Endothelial cell of umbilical vein (primary cell): Measurements from ENCODE around the gene PRDX3. TPM values are rescaled to one million over a fixed set of nuclear protein-coding genes. Genes with fewer than 3 reads are reported as not detected.

Experiments used
- BruUV-seq: library from RNA; stranded (reverse); fragments of 400-500 nt; replicated peaks from 2 replicates; lab custom pipeline; 2021; lab: Mats Ljungman, UMichigan
- CTCF ChIA-PET: fragments of 300-600, 350-600 bp; sonication (Branson Sonifier 250); formaldehyde crosslinking; loops from one replicate; lab custom pipeline; 2021; ENCODE audit warnings: antibody characterized with exemption, inconsistent platforms; lab: Charles Lee
- POLR2A ChIA-PET: fragments of 300-600, 350-600 bp; sonication (Branson Sonifier 250); formaldehyde crosslinking; loops from one replicate; lab custom pipeline; 2021; ENCODE audit warnings: antibody characterized with exemption, inconsistent platforms; lab: Charles Lee
- DNase-seq: peaks from one replicate; pipeline ENCODE4 v3.0.0-alpha.2; 2011; ENCODE audit warnings: low read depth, low spot score
- FAIRE-seq: peaks from 2 replicates; lab custom pipeline; 2011; peaks lifted over from hg19 to GRCh38; lab: Jason Lieb, UNC
- H2AFZ ChIP-seq: 2 replicates; pipeline ENCODE4 v1.6.0; 2012; ENCODE audit warnings: low read depth, low read length, control low read depth, inconsistent platforms
- H3K27ac ChIP-seq: 2 replicates; pipeline ENCODE4 v1.5.1; 2011; ENCODE audit warnings: low read depth, mild to moderate bottlenecking, control low read depth, low read length, moderate library complexity; ENCODE audit not compliant: insufficient read depth
- H3K27me3 ChIP-seq, 2 experiments: 2 replicates each; pipeline versions ENCODE4 v1.6.0 to v1.6.1; 2011; ENCODE audit warnings: low read length in 2 of 2, mixed read lengths in 1 of 2; ENCODE audit not compliant: control insufficient read depth in 2 of 2, insufficient read depth in 2 of 2
- H3K36me3 ChIP-seq, 2 experiments: 2 replicates in 1 of 2; 3 replicates in 1 of 2; pipeline ENCODE4 v1.5.1; 2011; ENCODE audit warnings: low read length in 2 of 2, mild to moderate bottlenecking in 1 of 2, moderate library complexity in 1 of 2; ENCODE audit not compliant: control insufficient read depth in 2 of 2, insufficient read depth in 2 of 2; ENCODE audit errors: extremely low read depth in 1 of 2
- H3K4me1 ChIP-seq: 3 replicates; pipeline ENCODE4 v1.5.1; 2011; ENCODE audit warnings: mild to moderate bottlenecking, low read length; ENCODE audit not compliant: control insufficient read depth, insufficient read depth; ENCODE audit errors: extremely low read depth
- H3K4me2 ChIP-seq: 2 replicates; pipeline ENCODE4 v1.6.1; 2011; ENCODE audit warnings: low read length, control low read depth, mixed read lengths; ENCODE audit not compliant: insufficient read depth
- H3K4me3 ChIP-seq, 3 experiments: fragments of 200-600 bp in 1 of 3; sonication (generic), shearing (Covaris generic) in 1 of 3; replicated peaks in 1 of 3; 2 replicates each; pipeline ENCODE4 v1.5.1; 2011 to 2016; ENCODE audit warnings: control low read depth in 3 of 3, low read length in 3 of 3, mild to moderate bottlenecking in 2 of 3, inconsistent platforms in 1 of 3, low read depth in 1 of 3, moderate library complexity in 1 of 3; ENCODE audit not compliant: insufficient read depth in 1 of 3
- H3K79me2 ChIP-seq: 2 replicates; pipeline ENCODE4 v1.6.0; 2012; ENCODE audit warnings: low read length, inconsistent platforms; ENCODE audit not compliant: control insufficient read depth, insufficient read depth
- H3K9ac ChIP-seq: replicated peaks from 2 replicates; pipeline ENCODE3; 2011; ENCODE audit warnings: low read length, control low read depth; ENCODE audit not compliant: insufficient read depth; ENCODE audit errors: extremely low read depth
- H3K9me1 ChIP-seq: replicated peaks from 3 replicates; pipeline ENCODE4 v1.6.0; 2011; ENCODE audit warnings: mild to moderate bottlenecking, low read length; ENCODE audit not compliant: control insufficient read depth, insufficient read depth; ENCODE audit errors: extremely low read depth
- H3K9me3 ChIP-seq: replicated peaks from 2 replicates; pipeline ENCODE4 v1.5.1; 2012; ENCODE audit warnings: low read length, inconsistent platforms; ENCODE audit not compliant: control insufficient read depth, insufficient read depth
- H4K20me1 ChIP-seq: replicated peaks from 2 replicates; pipeline ENCODE3; 2011; ENCODE audit warnings: mild to moderate bottlenecking, low read length; ENCODE audit not compliant: control insufficient read depth, insufficient read depth; ENCODE audit errors: extremely low read depth
- CTCF ChIP-seq, 2 donors: IDR thresholded peaks; 1 replicate in 1 of 2; 2 replicates in 1 of 2; pipeline ENCODE4 v1.5.1; 2011; ENCODE audit warnings: low read length in 2 of 2, mild to moderate bottlenecking in 2 of 2, moderate library complexity in 2 of 2, control low read depth in 1 of 2, inconsistent platforms in 1 of 2, low read depth in 1 of 2; ENCODE audit not compliant: insufficient read depth in 1 of 2; ENCODE audit errors: extremely low read depth in 1 of 2
- JUN ChIP-seq: IDR thresholded peaks from 2 replicates; pipeline ENCODE4 v1.6.1; 2011; ENCODE audit warnings: borderline replicate concordance, low read depth; ENCODE audit not compliant: insufficient read length, insufficient read depth
- dilution Hi-C: fragments of 300-500 bp; cut with MboI; formaldehyde crosslinking; loops from one replicate; pipeline ENCODE4 v1.15.0; 2019; ENCODE audit warnings: low sequenced_read_pairs; ENCODE audit not compliant: extremely low pct_ligation_motif_present
- intact Hi-C: fragments of 100-400 bp; cut with micrococcal nuclease; formaldehyde crosslinking; loops from one replicate; pipeline ENCODE4 v1.10.0; 2022
- polyA plus RNA-seq, 4 experiments: library from polyadenylated mRNA; depleted of rRNA in 3 of 4; stranded (reverse) in 3 of 4; unstranded in 1 of 4; fragments of >200 nt; gene quantifications; 2 replicates each; pipeline versions ENCODE4 v1.2.1 to v1.2.3, GENCODE V29; 2011 to 2012; ENCODE audit warnings: missing spikeins in 1 of 4
- total RNA-seq: library from RNA; stranded (reverse); gene quantifications from 2 replicates; pipeline ENCODE4 v1.2.3, GENCODE V29; 2021

PRDX3 gene
- total and polyA plus RNA-seq, 2 donors (not counting 3 experiments of a cell fraction or from before 2014, with no cell fraction given) = 123 to 124 TPM

DNA sequence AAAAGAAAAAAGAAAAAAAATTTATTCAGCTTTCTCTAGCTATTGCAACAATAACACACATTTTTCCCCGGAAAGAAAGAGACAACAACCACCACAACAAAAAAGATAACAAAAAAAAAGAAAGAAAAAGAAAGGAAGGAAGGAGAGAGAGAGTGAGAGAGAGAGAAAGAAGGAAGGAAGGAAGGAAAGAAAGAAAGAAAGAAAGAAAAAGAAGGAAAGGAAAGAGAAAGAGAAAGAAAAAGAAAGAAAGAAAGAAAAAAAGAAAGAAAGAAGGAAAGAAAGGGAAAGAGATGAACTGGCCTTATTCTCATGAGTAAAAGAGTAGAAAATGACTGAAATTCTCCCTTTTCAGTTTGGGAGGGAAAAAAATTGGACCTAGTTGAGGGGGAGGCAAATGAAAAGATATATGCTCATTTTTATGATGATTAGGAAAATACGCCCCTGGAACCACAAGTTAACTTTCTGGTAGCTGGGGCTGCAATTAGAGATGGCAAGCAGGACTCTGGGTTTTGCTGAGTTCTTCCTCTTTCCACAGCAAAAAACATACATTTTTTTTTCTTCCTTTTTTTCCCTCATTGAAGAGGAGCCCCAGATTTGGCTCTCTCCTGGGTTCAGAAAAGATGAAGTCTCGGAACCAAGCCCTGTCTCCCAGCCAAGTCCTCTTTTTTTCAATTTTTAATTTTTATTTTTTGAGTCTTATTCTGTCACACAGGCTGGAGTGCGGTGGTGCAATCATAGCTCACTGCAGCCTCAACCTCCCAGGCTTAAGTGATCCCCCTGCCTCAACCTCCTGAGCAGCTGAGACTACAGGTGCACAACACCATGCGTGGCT lies 12.6 kb upstream of the PRDX3 start:
- POLR2A ChIA-PET = no interaction called here
- Histone ChIP-seq H3K9me3 (no peaks in the 10 kb centered on the region), H3K4me1 (no peaks in the 10 kb centered on the region), H3K9ac (no peak overlapping the region), H3K4me2 (no peak overlapping the region), H3K4me3 (no peak overlapping the region), H3K27ac (no peak overlapping the region), H4K20me1 (no peaks in the 10 kb centered on the region), H3K27me3 (peaks cover 0 to 2% of the 10 kb centered on the region in 2 experiments), H3K36me3 (no peaks in the 10 kb centered on the region), H2AFZ (no peak overlapping the region), H3K79me2 (no peaks in the 10 kb centered on the region), H3K9me1 (no peaks in the 10 kb centered on the region)
- dilution Hi-C loops = no loop called here
- CTCF ChIA-PET = interaction anchor here (1.0 to 2.0 kb wide), 6 partner anchors 8 to 254 kb away, joined by 3 to 24 read pairs (median 4); no protein-coding TSS in a partner anchor
- intact Hi-C loops = no loop called here
- no TSS peak for BruUV-seq
- no peak for TF ChIP-seq JUN
- no peak for TF ChIP-seq CTCF (IDR thresholded peaks at IDR 0.05; ENCODE audit: extremely low read depth in 1 of 2, insufficient read depth in 1 of 2, low read depth in 1 of 2, low read length in 2 of 2)
- no peak for FAIRE-seq
- DNase-seq = no peak

- Histone ChIP-seq H3K4me3 (no peak overlapping the region), H3K27me3 (peaks cover 0 to 2% of the 10 kb centered on the region in 2 experiments), H4K20me1 (no peaks in the 10 kb centered on the region), H3K9me3 (no peaks in the 10 kb centered on the region), H2AFZ (no peak overlapping the region), H3K79me2 (no peaks in the 10 kb centered on the region), H3K27ac (no peak overlapping the region), H3K36me3 (no peaks in the 10 kb centered on the region), H3K9me1 (no peaks in the 10 kb centered on the region), H3K4me2 (no peak overlapping the region), H3K9ac (no peak overlapping the region), H3K4me1 (no peaks in the 10 kb centered on the region)
- ChIA-PET CTCF (interaction anchor here (1.0 to 2.0 kb wide), 6 partner anchors 8 to 299 kb away, joined by 3 to 24 read pairs (median 4); no protein-coding TSS in a partner anchor), POLR2A (no interaction called here)
- no TSS peak for BruUV-seq
- DNase-seq = peak; percentile 18
- dilution Hi-C loops (no loop called here), intact Hi-C loops (no loop called here)
- no peak for TF ChIP-seq JUN
- FAIRE-seq = peak; percentile 26
Observed at GRCh38 chr10:119190353-119190752, 11.7 kb upstream of the PRDX3 start.
